HUES64 (cell line): ENCODE data around the gene TCF3.

Source experiments
- H3K27ac ChIP-seq: 2 replicates; pipeline ENCODE4 v1.7.0; 2013; ENCODE audit warnings: low read depth, low read length, inconsistent platforms
- H3K27me3 ChIP-seq: 2 replicates; pipeline ENCODE4 v1.6.1; 2013; ENCODE audit warnings: mild to moderate bottlenecking, low read length; ENCODE audit not compliant: insufficient read depth
- H3K36me3 ChIP-seq: 2 replicates; pipeline ENCODE4 v1.6.1; 2013; ENCODE audit warnings: mild to moderate bottlenecking, low read length; ENCODE audit not compliant: insufficient read depth
- H3K4me1 ChIP-seq: 2 replicates; pipeline ENCODE4 v1.6.1; 2013; ENCODE audit warnings: mild to moderate bottlenecking, low read length, moderate library complexity; ENCODE audit not compliant: insufficient read depth
- H3K4me3 ChIP-seq: 2 replicates; pipeline ENCODE4 v1.5.1; 2013; ENCODE audit warnings: mild to moderate bottlenecking, low read length, moderate library complexity
- H3K9ac ChIP-seq: 2 replicates; pipeline ENCODE4 v1.6.1; 2013; ENCODE audit warnings: mild to moderate bottlenecking, low read depth, low read length
- H3K9me3 ChIP-seq: 2 replicates; pipeline ENCODE4 v1.6.1; 2013; ENCODE audit warnings: low read depth, low read length; ENCODE audit not compliant: insufficient read depth
- WGBS: fragments of 150-250, 120-280 bp; methylation state at CpG from one replicate; pipeline ENCODE4 v1.1.7; 2013; ENCODE audit warnings: missing lambda C conversion rate; 5-methylcytosine and 5-hydroxymethylcytosine counted together

Gene TCF3

GRCh38 chr19:1684573-1684912, 32.1 kb upstream of the TCF3 start:
- Histone ChIP-seq H3K27me3 (peaks cover 10% of the 10 kb centered on the region), H3K27ac (no peak overlapping the region), H3K36me3 (no peaks in the 10 kb centered on the region), H3K9ac (no peak overlapping the region), H3K9me3 (no peaks in the 10 kb centered on the region), H3K4me3 (no peak overlapping the region), H3K4me1 (no peaks in the 10 kb centered on the region)
- 82% methylated on average over 10 of the region's 10 CpGs for WGBS

DNA sequence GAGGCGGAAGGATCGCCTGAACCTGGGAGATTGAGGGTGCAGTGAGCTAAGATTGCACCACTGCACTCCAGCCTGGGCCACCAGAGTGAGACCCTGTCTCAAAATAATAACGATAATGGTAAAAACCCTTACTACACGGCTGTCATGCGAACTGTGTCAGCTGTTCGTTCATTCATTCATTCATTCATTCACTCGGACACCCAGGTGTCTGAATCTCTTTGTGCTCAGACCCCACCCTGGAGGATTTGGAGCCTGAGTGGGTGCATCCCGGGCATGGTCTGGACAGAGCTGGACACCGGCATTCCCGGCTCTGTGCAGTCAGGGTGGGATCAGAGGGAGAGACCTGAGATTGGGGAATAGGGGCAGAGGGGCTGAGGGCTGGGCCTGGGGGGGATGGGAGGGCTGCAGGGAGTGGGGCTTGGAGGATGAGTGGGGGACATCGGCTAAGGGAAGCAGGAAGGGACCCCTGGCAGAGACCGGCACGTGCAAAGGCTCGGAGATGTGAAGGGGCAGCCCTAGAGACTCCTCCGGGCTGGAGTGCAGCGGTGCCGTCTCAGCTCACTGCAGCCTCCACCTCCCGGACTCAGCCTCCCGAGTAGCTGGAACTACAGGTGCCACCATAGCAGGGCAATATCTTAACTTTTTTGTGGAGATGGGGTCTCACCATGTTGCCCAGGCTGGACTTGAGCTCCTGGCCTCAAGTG, 31.6 kb upstream of the TCF3 start:
- Histone ChIP-seq H3K27me3 (peaks cover 10% of the 10 kb centered on the region), H3K27ac (no peak overlapping the region), H3K9me3 (no peaks in the 10 kb centered on the region), H3K4me1 (no peaks in the 10 kb centered on the region), H3K9ac (no peak overlapping the region), H3K4me3 (no peak overlapping the region), H3K36me3 (no peaks in the 10 kb centered on the region)
- 82% methylated on average over 19 of the region's 19 CpGs for WGBS

DNA sequence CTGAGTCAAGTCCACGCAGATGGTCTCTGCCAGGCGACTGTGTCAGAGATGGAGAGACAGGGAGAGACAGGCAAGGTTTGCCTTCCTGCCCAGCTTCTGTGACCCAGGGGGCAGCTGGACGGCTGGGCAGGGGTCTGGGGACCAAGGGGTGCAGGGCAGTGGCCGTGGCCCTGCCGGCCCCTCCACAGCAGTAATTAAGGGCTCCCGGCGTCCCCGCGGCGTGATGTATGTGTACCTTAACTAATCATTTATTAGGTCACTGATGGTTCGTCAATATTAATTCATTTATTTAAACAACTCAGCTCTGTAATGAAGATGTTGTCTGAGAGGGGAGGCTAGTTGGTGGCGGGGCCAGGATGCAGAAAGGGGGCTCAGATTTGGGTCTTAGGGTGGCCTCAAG, 28.6 kb upstream of the TCF3 start:
- Histone ChIP-seq H3K4me1 (no peaks in the 10 kb centered on the region), H3K36me3 (no peaks in the 10 kb centered on the region), H3K27ac (no peak overlapping the region), H3K4me3 (no peak overlapping the region), H3K9me3 (no peaks in the 10 kb centered on the region), H3K9ac (no peak overlapping the region), H3K27me3 (peaks cover 37% of the 10 kb centered on the region)
- WGBS, result 83% methylated on average over 11 of the region's 12 CpGs

GRCh38 chr19:1678073-1678472, 25.7 kb upstream of the TCF3 start:
- Histone ChIP-seq H3K4me3 (no peak overlapping the region), H3K36me3 (no peaks in the 10 kb centered on the region), H3K27me3 (peaks cover 54% of the 10 kb centered on the region), H3K27ac (no peak overlapping the region), H3K9me3 (no peaks in the 10 kb centered on the region), H3K4me1 (no peaks in the 10 kb centered on the region), H3K9ac (no peak overlapping the region)
- WGBS, result 81% methylated on average over 2 of the region's 2 CpGs

DNA sequence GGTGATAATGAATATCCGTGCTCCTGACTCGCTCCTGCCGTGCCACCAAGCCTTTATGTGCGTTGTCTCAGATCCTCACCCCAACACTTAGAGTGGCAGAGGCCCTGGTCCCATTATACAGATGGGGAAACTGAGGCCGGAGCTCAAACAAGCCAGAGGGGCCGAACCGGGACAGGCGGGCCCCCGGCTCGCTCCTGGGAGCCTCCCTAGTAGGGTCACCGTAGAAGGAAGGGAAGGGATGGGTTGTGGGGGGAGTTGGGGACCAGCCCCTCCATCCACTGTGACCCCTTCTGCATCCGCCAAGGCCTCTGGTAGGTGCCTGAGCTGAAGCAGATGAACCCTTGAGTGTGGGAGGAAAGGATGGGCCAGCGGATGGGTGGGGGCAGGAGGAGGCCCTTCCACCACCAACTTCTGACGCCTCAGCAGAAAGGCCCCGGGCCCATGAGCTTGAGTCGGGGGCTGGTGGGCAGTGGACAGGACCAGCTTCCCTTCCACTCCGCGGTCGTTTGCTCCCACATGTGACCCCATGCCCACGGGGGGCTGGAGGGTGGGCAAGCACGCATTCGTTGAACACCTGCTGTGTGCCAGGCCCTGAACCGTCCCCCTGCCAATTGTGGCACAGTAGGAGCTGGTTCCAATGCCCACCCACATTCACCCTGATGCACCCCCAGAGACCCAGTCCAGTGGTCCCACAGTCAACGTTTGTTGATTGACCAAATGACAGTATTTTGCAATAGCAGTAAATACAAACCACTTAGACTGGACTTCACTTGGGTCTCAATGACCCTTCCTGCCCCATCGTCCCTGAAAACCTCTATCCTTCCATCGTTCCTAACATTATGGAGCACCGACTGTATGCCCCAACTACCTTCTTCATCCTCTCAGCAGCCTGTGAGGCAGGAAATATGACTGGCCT, 24.2 kb upstream of the TCF3 start:
- Histone ChIP-seq H3K27me3 (peaks cover 69% of the 10 kb centered on the region), H3K4me3 (peak overlapping the region; percentile 36), H3K27ac (no peak overlapping the region), H3K9me3 (no peaks in the 10 kb centered on the region), H3K4me1 (no peaks in the 10 kb centered on the region), H3K36me3 (no peaks in the 10 kb centered on the region), H3K9ac (no peak overlapping the region)
- WGBS, result 51% methylated on average over 27 of the region's 27 CpGs

DNA sequence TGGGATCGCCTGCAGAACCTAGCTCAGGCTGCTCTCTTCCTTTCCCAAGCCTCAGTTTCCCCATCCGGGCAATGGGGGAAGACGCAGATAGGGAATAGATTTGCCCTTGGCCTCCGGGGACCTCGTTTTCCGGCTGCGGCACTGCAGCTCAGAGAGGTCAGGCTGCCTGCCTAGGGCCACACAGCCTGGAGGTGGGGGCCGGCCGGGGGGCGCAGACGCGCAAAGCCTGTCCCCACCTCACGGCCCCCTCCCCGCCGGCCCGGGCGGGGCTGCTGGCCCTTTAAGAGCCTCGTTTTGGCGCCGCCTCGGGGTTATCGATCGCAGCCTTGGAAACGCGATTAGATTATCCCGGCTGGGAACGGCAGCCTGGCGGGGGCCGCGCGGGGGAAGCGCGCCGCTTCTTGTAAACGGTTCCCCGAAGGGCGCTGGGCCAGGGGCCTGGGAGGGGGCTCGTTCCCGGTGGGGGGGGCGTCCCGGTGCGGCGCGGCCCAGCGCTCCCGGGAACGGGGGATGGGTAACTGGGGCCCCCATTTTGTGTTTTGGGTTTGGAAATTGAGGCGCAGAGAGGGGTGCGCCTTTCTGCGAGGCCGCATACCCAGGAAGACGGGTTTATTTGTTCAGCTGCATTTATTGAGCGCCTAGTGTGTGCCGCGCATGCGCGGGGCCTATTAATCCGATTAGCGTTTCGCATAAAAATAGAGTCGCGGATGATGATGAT, 23.4 kb upstream of the TCF3 start:
- no peaks in the 10 kb centered on the region for H3K9me3 ChIP-seq
- peaks cover 77% of the 10 kb centered on the region for H3K27me3 ChIP-seq
- H3K27ac ChIP-seq, result no peak overlapping the region
- peak overlapping the region; percentile 36 for H3K4me3 ChIP-seq
- no peaks in the 10 kb centered on the region for H3K36me3 ChIP-seq
- H3K9ac ChIP-seq, result no peak overlapping the region
- 11% methylated on average over 62 of the region's 62 CpGs for WGBS
- H3K4me1 ChIP-seq, result no peaks in the 10 kb centered on the region

DNA sequence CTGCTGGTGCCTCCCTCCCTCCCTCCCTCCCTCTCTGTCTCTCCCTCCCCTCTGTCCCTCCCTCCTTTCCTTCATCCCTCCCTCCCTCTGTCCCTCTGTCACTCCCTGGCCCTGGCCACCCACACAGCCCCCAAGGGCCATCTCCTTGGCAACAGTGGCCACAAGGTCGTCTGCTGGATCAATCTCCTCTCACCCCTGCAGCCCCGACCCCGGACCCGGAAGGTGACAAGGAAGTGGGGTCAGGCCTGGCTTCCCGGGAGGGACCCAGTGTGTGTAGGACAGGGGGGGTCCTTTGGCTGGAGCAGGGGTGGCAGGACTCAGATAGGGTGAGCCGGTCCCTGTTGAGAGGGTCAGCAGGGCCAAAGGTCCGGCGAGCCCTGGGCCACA, 21.9 kb upstream of the TCF3 start:
- H3K9me3 ChIP-seq, result no peaks in the 10 kb centered on the region
- no peaks in the 10 kb centered on the region for H3K4me1 ChIP-seq
- H3K36me3 ChIP-seq, result no peaks in the 10 kb centered on the region
- no peak overlapping the region for H3K27ac ChIP-seq
- peaks cover 92% of the 10 kb centered on the region for H3K27me3 ChIP-seq
- no peak overlapping the region for H3K9ac ChIP-seq
- 72% methylated on average over 8 of the region's 8 CpGs for WGBS
- no peak overlapping the region for H3K4me3 ChIP-seq

DNA sequence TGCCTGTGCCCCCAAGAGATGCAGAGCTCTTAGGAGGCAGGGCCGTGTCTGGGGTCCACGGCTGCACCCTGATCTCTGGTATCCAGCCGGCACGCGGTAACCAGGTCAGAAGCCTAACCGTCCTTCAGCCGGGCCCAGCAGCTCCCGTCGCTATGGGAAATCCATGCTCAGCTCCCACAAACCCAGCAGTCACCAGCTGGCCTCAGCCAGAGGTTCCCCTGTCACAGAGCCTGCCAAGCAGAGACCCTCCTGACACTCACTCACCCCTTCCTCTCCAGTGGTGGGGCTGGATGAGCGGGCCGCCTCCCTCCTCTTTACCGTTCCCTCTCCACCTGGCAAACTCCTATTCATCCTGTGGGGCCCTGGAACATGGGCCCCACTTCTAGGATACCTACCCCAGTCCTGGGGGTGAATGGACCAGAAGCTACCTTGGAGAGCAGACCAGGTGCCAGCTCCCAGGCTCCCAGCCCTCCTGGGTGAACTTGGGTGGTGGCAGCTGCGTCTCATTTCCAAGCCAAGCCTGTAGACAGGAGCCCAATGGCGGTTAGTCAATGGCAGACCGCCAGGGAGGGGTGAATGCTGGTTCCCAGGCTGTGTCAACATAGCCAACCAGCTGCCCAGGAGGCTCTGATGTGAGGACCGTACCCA, 21.4 kb upstream of the TCF3 start:
- H3K36me3 ChIP-seq, result no peaks in the 10 kb centered on the region
- H3K9ac ChIP-seq, result no peak overlapping the region
- 66% methylated on average over 16 of the region's 16 CpGs for WGBS
- H3K27me3 ChIP-seq, result peaks cover 96% of the 10 kb centered on the region
- H3K4me1 ChIP-seq, result no peaks in the 10 kb centered on the region
- H3K27ac ChIP-seq, result no peak overlapping the region
- H3K9me3 ChIP-seq, result no peaks in the 10 kb centered on the region
- H3K4me3 ChIP-seq, result no peak overlapping the region

DNA sequence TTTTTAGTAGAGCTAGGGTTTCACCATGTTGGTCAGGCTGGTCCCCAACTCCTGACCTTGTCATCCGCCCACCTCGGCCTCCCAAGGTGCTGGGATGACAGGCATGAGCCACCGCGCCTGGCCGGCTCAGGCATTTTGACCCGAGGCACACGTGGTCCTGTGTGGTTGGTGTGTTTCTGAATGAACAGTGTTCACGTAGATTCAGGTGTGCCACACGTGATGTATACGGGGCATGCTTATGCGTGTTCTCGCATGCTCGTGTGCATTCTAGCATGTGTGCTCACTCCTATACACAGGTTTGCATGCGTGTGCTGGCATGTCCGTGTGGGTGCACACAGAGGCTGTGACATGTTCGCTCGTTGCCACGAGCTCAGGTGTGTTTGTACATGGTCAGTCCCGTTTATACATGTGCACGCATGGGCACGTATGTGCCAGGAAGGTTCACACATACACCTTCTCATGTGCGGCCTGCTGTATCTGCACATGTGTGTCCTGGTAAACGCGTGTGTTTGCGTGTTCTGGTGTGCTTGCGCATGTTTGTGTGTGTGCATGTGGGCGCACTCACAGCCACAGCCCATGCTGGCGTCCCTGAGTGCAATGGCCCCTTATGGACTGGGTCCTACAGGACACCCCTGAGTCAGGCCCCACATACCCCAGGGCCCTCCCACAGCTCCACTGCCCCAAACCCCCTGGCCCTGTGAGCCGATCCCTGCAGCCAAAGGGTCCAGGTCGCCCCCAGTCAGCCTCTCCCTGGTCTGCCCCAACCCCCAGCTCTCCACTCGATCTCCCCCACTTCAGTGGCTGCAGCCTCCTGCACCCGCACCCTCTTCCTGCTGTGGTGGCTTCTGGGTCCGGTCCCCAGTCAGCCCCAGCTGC, 20.6 kb upstream of the TCF3 start:
- Histone ChIP-seq H3K27ac (no peak overlapping the region), H3K27me3 (peaks cover 96% of the 10 kb centered on the region), H3K4me1 (peaks cover 6% of the 10 kb centered on the region; the same call in 1 of the 2 replicates), H3K4me3 (no peak overlapping the region), H3K9me3 (no peaks in the 10 kb centered on the region), H3K36me3 (no peaks in the 10 kb centered on the region), H3K9ac (no peak overlapping the region)
- WGBS, result 87% methylated on average over 33 of the region's 33 CpGs

- Histone ChIP-seq H3K9ac (no peak overlapping the region), H3K4me1 (peaks cover 8% of the 10 kb centered on the region; the same call in 1 of the 2 replicates), H3K36me3 (no peaks in the 10 kb centered on the region), H3K27ac (no peak overlapping the region), H3K27me3 (peaks cover 98% of the 10 kb centered on the region), H3K9me3 (no peaks in the 10 kb centered on the region), H3K4me3 (peak overlapping the region; percentile 44)
- 11% methylated on average over 54 of the region's 57 CpGs for WGBS
These were observed 19.8 kb upstream of the TCF3 start for GRCh38 chr19:1672038-1672768.
